GM19395 (cell line): Measurements from ENCODE around the gene PRAMEF11.
"Not testable (repeated sequence)": the region's sequence is repeated elsewhere in the genome, so short reads cannot be mapped to it uniquely, and the experiment has no call there.

Experiments
- ATAC-seq: cut with Tn5 transposase; IDR thresholded peaks from one replicate; pipeline ENCODE4 v1.9.1; 2021; ENCODE audit warnings: mild to moderate bottlenecking, moderate library complexity; ENCODE audit not compliant: unreplicated experiment

Gene PRAMEF11

GRCh38 chr1:12831310-12831709, at the start of gene PRAMEF11:
Gene PRAMEF11 (minus strand): TSS chr1:12831410. CDS start chr1:12828789, 2,621 bp downstream.
- ATAC-seq = not testable (repeated sequence)

DNA sequence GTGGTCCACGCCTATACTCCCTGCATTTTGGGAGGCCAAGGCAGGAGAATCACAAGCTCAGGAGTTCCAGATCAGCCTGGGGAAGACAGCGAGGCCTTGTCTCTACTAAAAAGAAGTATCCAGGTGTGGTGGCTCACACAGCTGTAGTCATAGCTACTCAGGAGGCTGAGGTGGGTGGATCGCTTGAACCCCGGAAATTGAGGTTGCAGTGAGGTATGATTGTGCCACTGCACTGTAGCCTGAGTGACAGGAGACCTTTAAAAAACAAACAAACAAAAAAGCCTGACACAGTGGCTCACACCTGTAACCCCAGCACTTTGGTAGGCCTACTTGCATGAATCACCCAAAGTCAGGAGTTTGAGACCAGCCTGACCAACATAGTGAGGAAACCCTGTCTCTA, 47.2 kb upstream of the PRAMEF11 start:
- ATAC-seq = not testable (repeated sequence)

GRCh38 chr1:12863131-12863880, 32.1 kb upstream of the PRAMEF11 start:
- ATAC-seq = not testable (repeated sequence)

GRCh38 chr1:12856786-12857185, 25.6 kb upstream of the PRAMEF11 start, which contains the start of gene PRAMEF2:
Gene PRAMEF2 (plus strand): TSS chr1:12857086. CDS start chr1:12859010, 1,924 bp downstream.
- not testable (repeated sequence) for ATAC-seq

- no peak for ATAC-seq
These were observed 20.6 kb upstream of the PRAMEF11 start for GRCh38 chr1:12851779-12852178.

- ATAC-seq = not testable (repeated sequence)
These were observed 17.4 kb upstream of the PRAMEF11 start, which contains the start of gene HNRNPCL1 for GRCh38 chr1:12848620-12849019. Gene HNRNPCL1 (minus strand): TSS chr1:12848720. CDS start chr1:12848289, 431 bp downstream.

DNA sequence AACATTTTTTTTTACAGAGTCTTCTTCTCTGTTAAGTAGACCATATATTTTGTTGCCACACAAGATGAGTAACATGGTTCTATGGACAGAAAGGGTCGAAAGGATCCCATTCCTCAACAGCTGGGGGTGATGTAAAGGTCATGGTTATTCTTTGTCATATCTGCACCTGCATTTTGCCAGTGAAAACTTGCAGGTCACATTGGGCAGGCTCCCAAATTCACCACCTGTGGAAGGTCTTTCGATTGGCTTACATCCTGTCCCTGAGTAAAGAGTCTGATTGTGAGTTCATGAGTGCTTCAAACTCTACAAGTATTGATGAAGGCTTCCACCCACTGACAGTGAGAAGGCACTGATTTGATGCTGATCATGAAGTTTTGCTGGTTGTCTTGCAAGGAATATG, 2.0 kb upstream of the PRAMEF11 start:
- not testable (repeated sequence) for ATAC-seq

DNA sequence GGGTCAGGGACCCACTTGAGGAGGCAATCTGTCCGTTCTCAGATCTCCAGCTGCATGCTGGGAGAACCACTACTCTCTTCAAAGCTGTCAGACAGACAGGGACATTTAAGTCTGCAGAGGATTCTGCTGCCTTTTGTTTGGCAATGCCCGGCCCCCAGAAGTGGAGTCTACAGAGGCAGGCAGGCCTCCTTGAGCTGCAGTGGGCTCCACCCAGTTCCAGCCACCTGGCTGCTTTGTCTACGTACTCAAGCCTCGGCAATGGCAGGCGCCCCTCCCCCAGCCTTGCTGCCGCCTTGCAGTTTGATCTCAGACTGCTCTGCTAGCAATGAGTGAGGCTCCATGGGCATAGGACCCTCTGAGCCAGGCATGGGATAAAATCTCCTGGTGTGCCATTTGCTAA, 12.1 kb downstream of the PRAMEF11 start:
- ATAC-seq = not testable (repeated sequence)

DNA sequence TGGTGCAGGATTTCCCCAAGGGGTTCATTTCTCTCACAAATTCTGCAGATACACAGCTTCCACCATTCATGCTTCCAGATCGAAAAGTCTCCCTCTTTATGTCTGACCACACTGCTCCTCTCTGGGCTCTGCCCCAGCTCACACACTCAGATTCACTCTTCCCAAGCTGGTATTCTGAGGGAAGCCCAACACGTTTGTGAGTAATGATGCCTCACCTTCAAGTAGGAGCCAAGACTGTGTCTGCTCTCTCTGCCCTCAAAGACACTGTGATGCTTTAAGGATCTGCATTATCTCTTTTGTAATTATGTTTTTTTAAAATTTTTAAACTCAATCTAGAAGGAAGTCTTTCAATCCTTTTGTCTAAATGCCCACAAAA, 19.8 kb downstream of the PRAMEF11 start:
- ATAC-seq = no peak

- ATAC-seq = no peak
These were observed 20.4 kb downstream of the PRAMEF11 start for GRCh38 chr1:12810691-12811408.

DNA sequence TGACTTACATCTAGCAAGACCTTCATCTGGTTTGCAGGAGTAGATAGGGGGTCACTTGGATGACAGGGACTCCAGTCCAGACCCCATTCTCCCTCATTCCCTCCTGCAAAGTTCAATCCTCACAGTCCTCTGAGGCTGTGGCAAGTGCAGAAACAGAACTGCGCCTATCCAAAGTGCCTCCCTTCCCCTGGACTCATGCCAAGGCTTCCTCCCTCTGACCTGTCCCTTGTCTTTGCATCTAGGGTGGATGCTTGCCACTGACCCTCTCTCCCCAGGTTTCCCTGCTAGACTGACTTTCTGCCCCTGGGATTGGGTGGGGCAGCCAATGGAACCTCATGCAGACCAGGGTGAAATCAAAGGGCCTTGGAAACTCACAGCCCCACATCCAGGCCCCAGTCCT, 21.3 kb downstream of the PRAMEF11 start:
- no peak for ATAC-seq

GRCh38 chr1:12799730-12800129, 31.5 kb downstream of the PRAMEF11 start:
- ATAC-seq = no peak

DNA sequence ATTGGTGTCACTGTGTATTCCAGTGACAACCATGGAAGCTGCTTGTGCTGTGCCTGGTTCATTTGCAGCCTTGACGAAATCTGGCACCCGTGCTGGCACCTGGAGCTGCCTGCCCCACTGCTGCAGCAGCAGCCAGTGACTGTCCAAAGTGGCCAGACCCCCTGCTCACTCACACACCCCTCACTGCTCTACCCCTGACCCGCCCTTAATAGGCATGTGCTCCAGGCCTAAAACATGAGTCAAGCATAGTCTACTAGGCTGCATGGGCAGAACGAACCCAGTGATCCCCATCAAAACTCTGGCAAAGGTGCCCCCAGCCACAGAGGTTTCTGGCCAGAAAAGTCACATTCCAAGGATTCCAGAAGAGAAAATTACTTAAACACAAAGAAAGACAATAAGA, 32.3 kb downstream of the PRAMEF11 start:
- ATAC-seq = no peak

GRCh38 chr1:12791097-12791496, 40.1 kb downstream of the PRAMEF11 start, which contains the start of gene PRAMEF1:
Gene PRAMEF1 (plus strand): TSS chr1:12791397. CDS start chr1:12793228, 1,831 bp downstream.
- not testable (repeated sequence) for ATAC-seq

- ATAC-seq = not testable (repeated sequence)
These were observed 46.5 kb downstream of the PRAMEF11 start for GRCh38 chr1:12784729-12785128.

- ATAC-seq = not testable (repeated sequence)
These were observed 47.4 kb downstream of the PRAMEF11 start for GRCh38 chr1:12783783-12784182.

- ATAC-seq = not testable (repeated sequence)
These were observed 49.7 kb downstream of the PRAMEF11 start for GRCh38 chr1:12781488-12781887.

- no peak for ATAC-seq
These were observed 52.3 kb downstream of the PRAMEF11 start for GRCh38 chr1:12778907-12779306.

DNA sequence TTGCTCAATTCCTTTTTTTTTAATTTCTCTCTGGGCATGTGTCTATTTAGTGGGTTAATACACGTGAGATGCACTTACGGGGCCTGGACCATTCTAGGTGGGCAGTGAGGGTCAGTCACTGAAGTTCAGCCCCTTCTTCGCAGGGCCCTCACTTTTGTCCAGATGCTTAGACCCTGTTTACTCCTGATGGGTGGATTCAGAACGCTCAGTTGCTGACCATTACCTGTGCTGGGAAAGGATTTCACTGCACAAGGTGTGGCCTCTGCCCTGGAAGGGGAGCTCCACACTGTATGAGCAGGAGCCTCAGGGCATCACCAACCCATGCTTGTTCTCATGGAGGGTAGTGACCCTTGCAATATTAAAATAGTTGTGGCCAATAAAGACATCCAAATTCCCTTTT, 53.1 kb downstream of the PRAMEF11 start:
- ATAC-seq = no peak

- no peak for ATAC-seq
These were observed 54.2 kb downstream of the PRAMEF11 start for GRCh38 chr1:12776801-12777557.

- ATAC-seq = no peak
These were observed 55.8 kb downstream of the PRAMEF11 start for GRCh38 chr1:12775443-12775842.
